Measurements from ENCODE around the gene SERPIND1.
"Not testable (repeated sequence)": the region's sequence is repeated elsewhere in the genome, so short reads cannot be mapped to it uniquely, and the experiment has no call there.

SERPIND1 gene

DNA sequence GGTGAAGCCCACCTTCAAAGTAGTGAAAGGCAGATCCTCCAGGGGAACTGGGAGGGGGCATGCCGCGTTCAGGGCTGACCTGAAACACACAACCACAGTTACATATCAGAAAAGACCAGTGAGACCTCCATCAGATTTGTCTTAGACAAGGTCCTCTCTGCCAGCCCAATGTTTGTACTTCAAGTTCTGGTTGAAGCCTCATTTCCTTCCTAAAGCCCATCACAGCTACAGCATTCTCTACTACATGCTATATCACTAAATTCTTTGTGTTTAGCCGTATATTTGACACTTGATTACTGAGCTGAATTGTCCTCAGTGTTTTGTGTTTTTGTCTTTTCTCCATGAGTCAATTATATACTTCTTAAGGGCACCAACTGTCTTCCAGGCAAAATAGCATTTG lies 44.6 kb downstream of the SERPIND1 start:
- DNase-seq, result no peak

DNA sequence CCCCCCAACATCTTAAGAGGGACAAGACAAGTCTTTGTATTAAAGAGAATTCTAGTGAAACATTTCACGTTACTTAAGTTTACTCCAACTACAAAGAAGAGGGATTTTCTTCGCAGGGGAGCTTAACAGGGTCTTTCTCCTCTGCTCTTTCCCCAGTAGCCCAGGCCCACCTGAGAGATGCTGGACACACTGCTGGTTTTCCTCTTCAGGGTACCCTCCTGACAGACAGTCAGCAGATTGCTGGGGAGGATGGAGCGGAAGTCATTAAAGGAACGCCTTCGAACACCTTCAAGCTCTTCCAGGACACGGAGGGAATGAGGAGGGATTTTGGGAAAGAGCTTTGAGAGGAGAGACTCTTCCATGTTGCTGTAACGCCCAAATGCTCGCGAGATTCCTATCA lies 45.6 kb downstream of the SERPIND1 start:
- DNase-seq, result no peak

GRCh38 chr22:20821717-20822239 lies 47.9 kb downstream of the SERPIND1 start:
- not testable (repeated sequence) for DNase-seq

DNA sequence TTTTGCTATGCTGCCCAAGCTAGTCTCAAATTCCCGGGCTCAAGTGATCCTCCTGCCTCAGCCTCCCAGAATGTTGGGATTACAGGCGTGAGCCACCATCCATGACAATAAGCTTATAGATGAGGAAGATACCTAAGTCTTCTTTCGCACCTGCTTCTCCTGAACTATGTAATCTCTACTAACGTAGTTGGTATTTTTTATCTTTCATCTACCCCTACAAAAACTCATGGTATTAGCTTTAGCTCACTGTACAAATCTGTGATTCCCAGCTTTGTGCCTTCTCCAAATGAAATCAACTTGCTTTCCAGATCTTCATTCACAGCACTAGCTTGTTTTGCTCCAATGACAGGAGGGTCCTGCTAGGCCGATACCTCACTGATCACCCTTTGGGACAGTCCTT lies 48.3 kb downstream of the SERPIND1 start:
- no peak for DNase-seq

GRCh38 chr22:20823264-20823663 lies 49.4 kb downstream of the SERPIND1 start:
- no peak for DNase-seq

DNA sequence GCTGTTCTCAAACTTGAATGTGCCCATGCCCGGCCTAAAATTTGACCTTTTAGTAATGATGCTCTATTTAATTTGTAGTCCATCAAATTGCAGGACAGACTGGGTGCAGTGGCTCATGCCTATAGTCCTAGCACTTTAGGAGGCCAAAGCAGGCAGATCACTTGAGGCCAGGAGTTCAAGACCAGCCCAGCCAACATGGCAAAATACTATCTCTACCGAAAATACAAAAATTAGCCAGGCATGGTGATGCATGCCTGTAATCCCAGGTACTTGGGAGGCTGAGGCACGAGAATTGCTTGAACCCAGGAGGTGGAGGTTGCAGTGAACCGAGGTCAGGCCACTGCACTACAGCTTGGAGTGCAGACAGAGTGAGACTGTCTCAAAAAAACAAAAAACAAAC lies 51.3 kb downstream of the SERPIND1 start:
- DNase-seq, result not testable (repeated sequence)

GRCh38 chr22:20825624-20826023 lies 51.7 kb downstream of the SERPIND1 start:
- no peak for DNase-seq

GRCh38 chr22:20826373-20827152 lies 52.6 kb downstream of the SERPIND1 start:
- DNase-seq, result not testable (repeated sequence)

GRCh38 chr22:20829491-20830134 lies 55.7 kb downstream of the SERPIND1 start:
- DNase-seq, result no peak

GRCh38 chr22:20833225-20833665 lies 59.3 kb downstream of the SERPIND1 start:
- DNase-seq, result no peak

GRCh38 chr22:20834206-20834605 lies 60.3 kb downstream of the SERPIND1 start:
- DNase-seq, result no peak

GRCh38 chr22:20834725-20835124 lies 60.8 kb downstream of the SERPIND1 start:
- DNase-seq, result no peak

Data from DMS53 (cell line).